HL-60 (cell line): ENCODE results near the gene MUC5AC.

Source experiments
- DNase-seq, 2 experiments: peaks; one replicate each; pipeline ENCODE4 v3.0.0-alpha.2; 2010 to 2020; ENCODE audit warnings: low read depth in 1 of 2, low spot score in 1 of 2
- H3K27ac ChIP-seq: fragments of 250-450 bp; sonication (Bioruptor Pico); replicated peaks from 2 replicates; pipeline ENCODE4 v1.5.1; 2020; ENCODE audit warnings: mild to moderate bottlenecking, moderate library complexity
- H3K27me3 ChIP-seq: fragments of 250-450 bp; sonication (Bioruptor Pico); 2 replicates; pipeline ENCODE4 v1.5.1; 2021; ENCODE audit warnings: mild to moderate bottlenecking, moderate library complexity; ENCODE audit not compliant: insufficient read depth, poor library complexity, severe bottlenecking
- H3K4me3 ChIP-seq: replicated peaks from 2 replicates; pipeline ENCODE4 v1.5.1; 2011; ENCODE audit warnings: mild to moderate bottlenecking, control low read depth, low read length; ENCODE audit not compliant: insufficient read depth
- CTCF ChIP-seq: IDR thresholded peaks from one replicate; pipeline ENCODE4 v1.5.1; 2011; ENCODE audit warnings: low read length, control low read depth, inconsistent platforms; ENCODE audit not compliant: insufficient read depth
- GABPA ChIP-seq: IDR thresholded peaks from 2 replicates; pipeline ENCODE4 v1.6.1; 2012; ENCODE audit warnings: low read depth
- POLR2AphosphoS5 ChIP-seq: IDR thresholded peaks from 2 replicates; pipeline ENCODE4 v1.6.1; 2012; ENCODE audit warnings: low read depth
- REST ChIP-seq: IDR thresholded peaks from 2 replicates; pipeline ENCODE4 v1.6.1; 2012; ENCODE audit warnings: low read depth; ENCODE audit not compliant: insufficient replicate concordance
- SPI1 ChIP-seq: IDR thresholded peaks from 2 replicates; pipeline ENCODE4 v1.6.1; 2012; ENCODE audit warnings: low read depth, mild to moderate bottlenecking, borderline replicate concordance

Gene MUC5AC

GRCh38 chr11:1180171-1180570 lies 22.4 kb downstream of the MUC5AC start:
- no peak overlapping the region for H3K4me3 ChIP-seq
- H3K27ac ChIP-seq, result no peak overlapping the region
- TF ChIP-seq CTCF (no peak), SPI1 (no peak), POLR2AphosphoS5 (no peak), REST (no peak), GABPA (no peak)
- no peak for DNase-seq
- H3K27me3 ChIP-seq, result no peaks in the 10 kb centered on the region

GRCh38 chr11:1180947-1181391 lies 23.2 kb downstream of the MUC5AC start:
- H3K27me3 ChIP-seq, result no peaks in the 10 kb centered on the region

GRCh38 chr11:1181420-1181819 lies 23.7 kb downstream of the MUC5AC start:
- TF ChIP-seq SPI1 (no peak), POLR2AphosphoS5 (no peak), GABPA (no peak), REST (no peak), CTCF (no peak)
- Histone ChIP-seq H3K27me3 (no peaks in the 10 kb centered on the region), H3K4me3 (no peak overlapping the region), H3K27ac (no peak overlapping the region)
- DNase-seq, result no peak

More at GRCh38 chr11:1180947-1181391, 23.2 kb downstream of the MUC5AC start:
- TF ChIP-seq POLR2AphosphoS5, result no peak
- no peak for TF ChIP-seq REST
- no peak for TF ChIP-seq GABPA
- no peak for TF ChIP-seq SPI1
- no peak overlapping the region for H3K4me3 ChIP-seq
- no peak overlapping the region for H3K27ac ChIP-seq
- DNase-seq, result no peak
